GM19035 (cell line): ENCODE measurements around the gene JMJD1C.
A peak's percentile ranks its signal among the peaks of the same experiment; 100 is the strongest.
"Not testable (repeated sequence)": the region's sequence is repeated elsewhere in the genome, so short reads cannot be mapped to it uniquely, and the experiment has no call there.

ENCODE experiments used
- ATAC-seq: cut with Tn5 transposase; IDR thresholded peaks from one replicate; pipeline ENCODE4 v1.9.1; 2021; ENCODE audit not compliant: unreplicated experiment

The JMJD1C gene

GRCh38 chr10:63235136-63235535 lies 230.6 kb downstream of the JMJD1C start:
- not testable (repeated sequence) for ATAC-seq

GRCh38 chr10:63229161-63229560 lies 236.6 kb downstream of the JMJD1C start:
- no peak for ATAC-seq

- no peak for ATAC-seq
Observed at GRCh38 chr10:63228237-63228636, 237.5 kb downstream of the JMJD1C start.

DNA sequence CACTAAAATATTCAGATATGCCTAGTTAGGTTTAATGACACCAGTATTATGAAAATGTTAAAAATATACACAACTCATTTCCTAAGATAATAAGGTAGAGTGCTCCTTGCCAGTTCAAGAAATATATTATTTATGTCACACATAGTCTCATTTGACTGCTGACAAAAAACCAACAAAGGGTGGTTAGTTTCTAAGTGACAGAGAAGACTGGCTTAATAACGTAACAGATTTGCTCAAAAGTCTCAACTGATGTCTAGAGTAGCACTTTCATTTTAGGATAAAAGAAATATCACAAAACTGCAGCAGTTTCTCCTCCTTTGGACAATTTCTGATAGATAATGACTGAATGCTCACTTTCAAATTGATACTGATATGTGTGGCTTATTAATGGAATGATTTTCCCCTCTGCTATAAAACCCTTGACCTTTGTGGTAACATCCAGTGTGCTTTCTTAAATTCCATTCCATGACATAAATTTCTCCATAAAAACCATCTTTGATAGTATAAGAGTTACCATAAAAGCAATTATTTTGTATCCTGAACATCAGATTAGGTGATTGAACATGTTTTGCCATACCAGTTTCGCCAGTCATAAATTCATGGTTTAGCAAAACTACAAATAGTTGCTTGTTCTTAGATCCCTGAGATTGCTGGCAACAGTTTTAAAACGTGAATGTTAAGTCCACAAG lies 238.4 kb downstream of the JMJD1C start:
- no peak for ATAC-seq

GRCh38 chr10:63224241-63224640 lies 241.5 kb downstream of the JMJD1C start:
- no peak for ATAC-seq

DNA sequence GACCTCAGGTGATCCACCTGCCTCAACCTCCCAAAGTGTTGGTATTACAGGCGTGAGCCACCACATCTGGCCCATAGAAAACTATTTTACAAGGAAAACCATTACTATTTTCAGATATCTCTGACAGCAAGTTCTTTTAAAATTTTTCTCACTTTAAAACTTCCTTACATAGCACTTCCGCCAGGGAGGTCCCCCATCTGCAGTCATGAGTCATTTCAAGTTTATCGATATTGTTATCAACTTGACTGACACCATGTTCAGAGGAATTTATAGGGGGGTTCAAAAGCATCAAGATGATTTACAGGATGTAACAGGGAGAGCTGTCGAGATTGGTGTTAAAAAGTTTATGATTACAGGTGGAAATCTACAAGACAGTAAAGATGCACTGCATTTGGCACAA lies 243.8 kb downstream of the JMJD1C start:
- ATAC-seq: peak; percentile 46

DNA sequence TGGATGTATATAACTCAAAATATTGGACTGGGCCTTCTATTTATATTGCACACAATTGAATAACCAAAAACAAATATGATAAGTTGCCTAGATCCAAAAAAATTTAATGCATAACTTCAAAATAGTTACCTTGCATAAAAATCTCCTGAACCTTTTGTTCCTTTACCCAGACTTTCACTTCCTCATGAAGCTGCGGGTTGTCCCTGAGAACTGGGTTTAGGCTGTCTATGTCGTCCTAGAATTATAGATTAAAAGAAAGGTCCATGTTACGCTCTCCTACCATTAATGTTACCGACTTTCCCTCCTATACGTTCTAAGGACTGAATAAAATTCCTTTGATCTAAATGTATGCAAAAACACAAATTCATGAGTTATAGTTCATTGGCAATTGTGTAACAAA lies 246.0 kb downstream of the JMJD1C start:
- ATAC-seq: no peak

GRCh38 chr10:63217120-63217605 lies 248.6 kb downstream of the JMJD1C start:
- ATAC-seq: peak; percentile 86

DNA sequence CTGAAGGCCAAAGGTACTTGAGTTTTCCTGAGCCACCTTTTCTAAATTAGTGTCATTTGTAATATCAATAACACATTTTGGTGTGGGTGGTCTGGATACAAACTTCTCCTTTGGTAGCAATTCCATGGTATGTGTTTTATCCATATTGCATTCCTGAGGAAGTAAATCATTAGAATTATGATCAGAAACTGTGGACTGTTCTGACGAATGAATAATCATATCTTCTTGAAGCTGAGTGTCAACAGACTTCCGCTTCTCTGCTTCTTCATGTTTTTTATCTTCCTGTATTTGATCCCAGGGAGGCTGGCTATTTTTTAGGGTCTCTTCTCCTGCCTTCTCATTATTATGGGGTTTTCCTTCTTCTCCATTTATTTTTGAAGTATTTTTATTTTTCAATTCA lies 251.2 kb downstream of the JMJD1C start:
- no peak for ATAC-seq

- no peak for ATAC-seq
Observed at GRCh38 chr10:63213489-63213888, 252.3 kb downstream of the JMJD1C start.

DNA sequence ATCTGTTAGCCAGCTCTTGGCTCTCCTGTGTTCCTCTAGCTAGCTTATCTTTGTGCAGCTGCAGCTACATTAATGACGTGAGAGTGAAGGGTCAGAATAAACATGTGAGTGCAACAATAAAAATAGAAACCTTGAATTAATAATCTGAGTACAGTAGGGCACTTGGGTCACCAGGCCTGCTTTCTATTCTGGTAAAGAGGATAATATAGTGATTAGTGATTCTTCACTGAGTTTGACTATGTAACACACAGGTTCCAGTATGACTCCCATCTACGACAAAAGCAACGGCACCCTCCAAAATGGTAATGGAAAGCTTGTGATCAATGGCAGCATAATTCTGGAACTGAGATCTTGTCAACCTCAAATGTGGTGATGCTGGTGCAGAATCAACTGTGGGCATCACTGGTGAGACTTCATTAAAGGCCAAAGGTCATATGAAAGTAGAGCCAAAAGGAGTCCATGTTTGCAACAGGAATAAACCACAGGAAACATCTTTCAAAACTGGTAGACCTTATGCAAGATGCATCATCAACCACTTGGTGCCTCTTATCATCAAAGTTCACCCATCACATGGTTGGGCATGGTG lies 255.1 kb downstream of the JMJD1C start:
- ATAC-seq: no peak

DNA sequence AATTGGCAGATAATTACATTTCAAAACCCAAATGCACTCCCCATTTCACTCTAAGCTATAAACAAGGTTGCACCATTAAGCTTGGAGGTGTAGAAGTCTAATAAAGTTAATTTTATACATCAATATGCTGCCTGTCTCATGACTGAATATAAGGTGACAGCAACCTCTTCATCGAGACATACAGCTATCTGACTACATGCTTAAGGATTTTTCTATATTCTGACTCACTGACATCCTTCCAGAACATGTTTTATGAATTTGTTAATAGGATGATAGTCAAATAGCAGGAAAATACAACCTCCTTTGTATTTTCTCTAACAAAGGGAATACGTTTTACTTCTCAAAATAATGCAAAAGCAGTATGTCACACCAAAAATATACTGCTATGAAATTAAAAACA lies 256.1 kb downstream of the JMJD1C start:
- ATAC-seq: no peak

DNA sequence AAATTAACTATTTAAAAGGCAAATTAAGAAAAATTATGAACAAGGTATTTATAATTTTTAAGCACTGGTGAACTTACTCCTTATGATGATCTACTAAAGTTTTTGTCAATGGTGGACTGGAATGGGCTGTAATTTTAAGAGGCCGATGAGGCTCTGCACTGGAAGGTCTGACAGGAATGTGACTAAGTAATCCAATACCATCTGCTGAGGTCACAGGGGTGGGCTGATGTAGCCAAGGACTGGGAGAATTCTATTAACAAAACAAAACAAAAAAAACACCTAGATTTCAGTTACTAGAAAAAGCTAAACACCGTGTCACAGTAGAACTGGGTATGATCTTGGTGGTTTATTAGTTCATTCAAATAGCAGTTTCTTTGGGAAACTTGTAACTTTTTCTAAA lies 256.8 kb downstream of the JMJD1C start:
- no peak for ATAC-seq

DNA sequence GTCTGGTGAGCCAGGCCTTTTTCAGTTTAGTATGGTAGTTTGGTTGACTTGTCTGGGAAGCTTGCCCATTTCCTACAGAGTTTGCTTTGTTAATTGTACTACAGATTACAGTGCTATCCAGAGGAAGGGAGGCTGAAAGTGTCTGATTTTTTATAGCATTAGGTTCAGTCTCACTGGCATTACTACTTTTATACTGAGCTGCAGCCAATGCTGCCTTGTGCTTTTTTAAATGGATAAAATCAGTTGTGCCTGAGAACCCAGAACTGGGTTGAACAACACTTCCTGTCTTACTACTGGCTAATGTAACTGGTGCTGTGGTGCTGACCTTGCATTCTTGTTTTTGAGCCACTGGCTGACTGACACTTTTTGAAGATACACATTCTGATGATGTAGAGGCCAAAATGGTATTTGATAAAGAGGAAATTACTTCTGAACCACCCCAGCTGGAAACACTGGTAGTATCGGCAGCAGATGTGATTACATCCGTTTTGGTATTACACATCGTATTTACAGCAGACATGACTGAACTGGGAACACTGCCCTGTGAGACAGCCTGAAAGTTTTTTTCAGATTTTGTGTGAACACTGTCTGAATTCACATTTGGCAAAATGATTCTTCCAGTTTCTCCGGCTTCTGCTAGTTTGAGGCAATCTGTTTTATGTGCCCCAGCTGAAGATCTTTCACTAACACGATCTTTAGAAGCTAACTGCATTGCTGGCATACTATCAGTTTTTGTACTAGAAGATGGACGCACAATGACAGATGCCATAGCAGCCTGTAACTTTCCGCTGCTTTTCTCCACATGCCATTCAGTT lies 258.6 kb downstream of the JMJD1C start:
- peak; percentile 43 for ATAC-seq

- ATAC-seq: no peak
Observed at GRCh38 chr10:63206576-63206975, 259.2 kb downstream of the JMJD1C start.

DNA sequence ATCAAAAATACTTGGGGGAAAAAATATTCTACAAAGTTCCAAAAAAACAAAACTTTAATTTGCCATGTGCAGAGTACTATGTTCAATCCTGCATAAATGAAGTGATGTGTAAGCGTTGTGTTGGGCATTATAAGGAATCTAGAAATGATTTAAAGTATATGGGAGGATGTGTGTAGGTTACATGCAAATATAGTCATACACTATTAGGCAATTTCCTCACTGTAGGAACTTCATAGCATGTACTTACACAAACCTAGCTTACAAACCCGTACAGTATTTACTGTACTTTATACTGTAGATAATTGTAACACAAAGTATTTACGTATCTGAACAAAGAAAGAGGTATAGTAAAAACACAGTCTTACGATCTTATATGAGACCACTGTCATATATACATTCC lies 260.4 kb downstream of the JMJD1C start:
- ATAC-seq: no peak

- ATAC-seq: peak; percentile 42
Observed at GRCh38 chr10:63204667-63205391, 260.9 kb downstream of the JMJD1C start.

DNA sequence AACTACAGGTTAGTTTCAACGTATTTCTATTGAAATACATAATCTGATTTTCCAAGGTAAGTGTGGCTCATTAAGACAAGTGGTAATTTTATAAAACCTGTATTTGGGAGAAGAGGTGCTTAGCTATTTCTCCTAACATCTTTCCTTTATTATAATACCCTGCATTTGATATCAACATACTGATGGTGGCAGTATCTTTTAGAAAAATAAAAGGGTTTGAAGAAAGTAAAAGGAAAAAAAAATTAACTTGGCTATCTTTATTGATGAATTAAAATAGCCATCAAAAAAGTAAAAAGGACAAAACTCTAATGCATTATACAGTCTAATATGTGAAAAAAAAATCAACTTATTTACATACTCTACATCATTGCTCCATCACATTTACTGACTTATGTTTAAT lies 264.7 kb downstream of the JMJD1C start:
- no peak for ATAC-seq

DNA sequence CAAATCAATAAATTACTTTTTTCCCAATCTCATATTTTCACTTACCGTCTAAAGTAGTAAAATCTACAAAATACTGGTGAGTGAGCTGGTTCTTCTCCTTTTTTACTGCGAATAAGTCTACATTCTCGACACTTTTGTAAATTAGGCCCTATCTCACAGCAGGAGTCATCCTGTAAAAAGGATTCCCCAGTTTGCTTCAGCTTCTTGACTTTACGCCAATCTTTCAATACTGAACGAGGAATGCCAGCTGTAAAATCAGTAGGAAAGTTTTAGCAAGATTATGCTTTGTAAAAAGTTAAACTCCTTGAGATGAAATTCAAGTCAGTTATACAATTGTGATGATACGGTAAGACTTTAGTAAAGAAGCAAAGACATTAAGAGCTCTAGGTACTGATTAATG lies 265.3 kb downstream of the JMJD1C start:
- ATAC-seq: no peak

- ATAC-seq: no peak
Observed at GRCh38 chr10:63199716-63200115, 266.1 kb downstream of the JMJD1C start.

DNA sequence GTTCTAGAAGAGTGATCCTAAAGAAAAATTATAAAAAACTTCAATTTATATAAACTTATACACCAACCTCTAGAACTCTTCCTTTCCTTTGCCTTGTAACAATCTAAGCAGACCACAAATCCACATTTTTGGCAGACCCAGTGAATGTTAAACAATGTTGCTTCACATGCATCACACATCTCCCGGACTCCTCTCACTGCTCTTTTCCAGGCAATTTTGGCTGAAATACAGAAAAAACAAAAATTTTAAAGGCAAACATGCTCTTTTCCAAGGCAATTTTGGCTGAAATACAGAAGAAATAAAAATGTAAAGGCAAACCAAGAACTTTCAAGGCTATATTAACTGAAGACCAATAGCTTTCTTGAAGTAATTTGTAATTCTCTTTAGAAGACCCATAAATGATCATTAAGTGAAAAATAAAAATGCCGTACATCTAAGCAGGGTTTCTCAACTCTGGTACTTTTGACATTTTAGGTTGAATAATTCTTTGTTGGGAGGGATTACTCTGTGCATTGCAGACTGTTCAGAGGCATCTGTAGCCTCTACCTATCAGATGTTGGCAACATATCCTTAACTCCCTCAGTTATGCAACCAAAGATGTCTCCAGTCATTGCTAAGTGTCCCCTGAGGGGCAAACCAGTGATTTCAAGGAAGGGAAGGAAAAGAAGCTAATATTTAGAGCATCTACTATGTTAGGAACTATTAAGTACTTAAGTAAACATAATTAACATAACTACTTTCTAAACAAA lies 268.3 kb downstream of the JMJD1C start:
- ATAC-seq: no peak
